HL-60 (cell line): ENCODE data around the gene SLC22A2.

Experiments
- SPI1 ChIP-seq: IDR thresholded peaks from 2 replicates; pipeline ENCODE4 v1.6.1; 2012; ENCODE audit warnings: low read depth, mild to moderate bottlenecking, borderline replicate concordance
- TF ChIP-seq, protein P1 (sequence below): IDR thresholded peaks from one replicate; pipeline ENCODE4 v1.5.1; 2011; ENCODE audit warnings: low read length, control low read depth, inconsistent platforms; ENCODE audit not compliant: insufficient read depth

DNA sequence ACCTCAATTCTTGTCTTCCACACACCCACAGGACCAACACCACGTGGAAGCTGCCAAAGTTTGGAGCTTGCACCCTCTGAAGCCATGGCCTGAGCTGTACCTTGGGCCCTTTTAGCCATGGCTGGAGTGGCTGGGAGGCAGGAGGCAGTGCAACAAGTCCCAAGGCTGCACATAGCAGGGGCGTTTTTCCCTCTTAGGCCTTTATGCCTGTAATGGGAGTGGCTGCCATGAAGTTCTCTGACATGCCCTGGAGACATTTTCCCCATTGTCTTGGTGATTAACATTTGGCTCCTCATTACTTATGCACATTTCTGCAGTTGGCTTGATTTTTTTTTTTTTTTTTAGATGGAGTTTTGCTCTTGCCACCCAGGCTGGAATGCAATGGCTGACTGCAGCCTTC lies 45.2 kb upstream of the SLC22A2 start:
- TF ChIP-seq, protein P1, sequence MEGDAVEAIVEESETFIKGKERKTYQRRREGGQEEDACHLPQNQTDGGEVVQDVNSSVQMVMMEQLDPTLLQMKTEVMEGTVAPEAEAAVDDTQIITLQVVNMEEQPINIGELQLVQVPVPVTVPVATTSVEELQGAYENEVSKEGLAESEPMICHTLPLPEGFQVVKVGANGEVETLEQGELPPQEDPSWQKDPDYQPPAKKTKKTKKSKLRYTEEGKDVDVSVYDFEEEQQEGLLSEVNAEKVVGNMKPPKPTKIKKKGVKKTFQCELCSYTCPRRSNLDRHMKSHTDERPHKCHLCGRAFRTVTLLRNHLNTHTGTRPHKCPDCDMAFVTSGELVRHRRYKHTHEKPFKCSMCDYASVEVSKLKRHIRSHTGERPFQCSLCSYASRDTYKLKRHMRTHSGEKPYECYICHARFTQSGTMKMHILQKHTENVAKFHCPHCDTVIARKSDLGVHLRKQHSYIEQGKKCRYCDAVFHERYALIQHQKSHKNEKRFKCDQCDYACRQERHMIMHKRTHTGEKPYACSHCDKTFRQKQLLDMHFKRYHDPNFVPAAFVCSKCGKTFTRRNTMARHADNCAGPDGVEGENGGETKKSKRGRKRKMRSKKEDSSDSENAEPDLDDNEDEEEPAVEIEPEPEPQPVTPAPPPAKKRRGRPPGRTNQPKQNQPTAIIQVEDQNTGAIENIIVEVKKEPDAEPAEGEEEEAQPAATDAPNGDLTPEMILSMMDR, result no peak
- no peak for TF ChIP-seq SPI1
